HepG2 (cell line): ENCODE results near the gene CFAP54. TPM values are rescaled to one million over a fixed set of nuclear protein-coding genes. Genes with fewer than 3 reads are reported as not detected.

Experiments
- ATAC-seq: fragments of 200-7000 bp; cut with Tn5 transposase; 3 replicates; pipeline ENCODE4 v1.9.1; 2020; ENCODE audit warnings: mild to moderate bottlenecking, moderate library complexity
- BruUV-seq: library from RNA; stranded (reverse); fragments of 400-500 nt; replicated peaks from 2 replicates; lab custom pipeline; 2021; lab: Mats Ljungman, UMichigan
- CTCF ChIA-PET: fragments of 300-600 bp; formaldehyde crosslinking; extraction: SDS; loops from one replicate; lab custom pipeline; 2021; ENCODE audit warnings: low total read pairs, inconsistent platforms, low intra/inter-chr PET ratio; lab: Yijun Ruan, JAX
- POLR2A ChIA-PET: fragments of 350-600 bp; sonication (Branson Sonifier 250); formaldehyde crosslinking; loops from one replicate; lab custom pipeline; 2020; ENCODE audit warnings: antibody characterized with exemption, inconsistent platforms; lab: Yijun Ruan, JAX
- DNase-seq: peaks from one replicate; pipeline ENCODE4 v3.0.0-alpha.2; 2015; ENCODE audit warnings: low spot score
- FAIRE-seq: peaks from 3 replicates; lab custom pipeline; 2011; peaks lifted over from hg19 to GRCh38; lab: Jason Lieb, UNC
- H2AFZ ChIP-seq: one replicate; pipeline ENCODE4 v1.6.1; 2011; ENCODE audit warnings: low read length, inconsistent platforms
- H3K27ac ChIP-seq: fragments of 300-600 bp; 3 replicates; pipeline ENCODE4 v1.8.0; 2011; ENCODE audit warnings: mixed run types, mild to moderate bottlenecking, mixed read lengths, low read length, inconsistent platforms; ENCODE audit not compliant: insufficient read depth; ENCODE audit errors: extremely low read length
- H3K27me3 ChIP-seq, 2 experiments: fragments of 200-600 bp in 1 of 2; 2 replicates in 1 of 2; 3 replicates in 1 of 2; pipeline versions ENCODE4 v1.6.0 to v1.8.0; 2011; ENCODE audit warnings: low read length in 2 of 2, mild to moderate bottlenecking in 2 of 2, moderate library complexity in 2 of 2, inconsistent platforms in 1 of 2; ENCODE audit not compliant: insufficient read depth in 2 of 2, control insufficient read depth in 1 of 2
- H3K36me3 ChIP-seq, 2 experiments: fragments of 200-600 bp in 1 of 2; replicated peaks in 1 of 2; 2 replicates in 1 of 2; 3 replicates in 1 of 2; pipeline versions ENCODE4 v1.5.1 to v1.8.0; 2011; ENCODE audit warnings: low read length in 2 of 2, inconsistent platforms in 1 of 2; ENCODE audit not compliant: insufficient read depth in 2 of 2, control insufficient read depth in 1 of 2
- H3K4me1 ChIP-seq: 2 replicates; pipeline ENCODE4 v1.5.1; 2012; ENCODE audit warnings: low read length, inconsistent platforms; ENCODE audit not compliant: insufficient read depth
- H3K4me2 ChIP-seq: 2 replicates; pipeline ENCODE4 v1.6.0; 2011; ENCODE audit warnings: low read depth, low read length, inconsistent platforms
- H3K4me3 ChIP-seq, 3 experiments: fragments of 200-600 bp in 1 of 3; sonication (generic), shearing (Covaris generic) in 1 of 3; replicated peaks in 1 of 3; 2 replicates each; pipeline ENCODE4 v1.5.1; 2011 to 2016; ENCODE audit warnings: low read length in 3 of 3, inconsistent platforms in 2 of 3, low read depth in 2 of 3, mild to moderate bottlenecking in 2 of 3, control low read depth in 1 of 3, mixed read lengths in 1 of 3; ENCODE audit not compliant: insufficient read depth in 1 of 3
- H3K79me2 ChIP-seq: one replicate; pipeline ENCODE4 v1.6.1; 2011; ENCODE audit warnings: low read length, inconsistent platforms; ENCODE audit not compliant: insufficient read depth
- H3K9ac ChIP-seq: 2 replicates; pipeline ENCODE4 v1.6.0; 2011; ENCODE audit warnings: mild to moderate bottlenecking, low read depth, low read length, inconsistent platforms; ENCODE audit not compliant: insufficient read depth
- H3K9me3 ChIP-seq: 2 replicates; pipeline ENCODE4 v1.5.1; 2012; ENCODE audit warnings: mild to moderate bottlenecking, low read length
- H4K20me1 ChIP-seq: 2 replicates; pipeline ENCODE4 v1.6.0; 2011; ENCODE audit warnings: inconsistent platforms, mild to moderate bottlenecking, low read length, moderate library complexity; ENCODE audit not compliant: insufficient read depth
- ATF7-NPFF ChIP-seq: sonication (generic); formaldehyde crosslinking; IDR thresholded peaks from 2 replicates; pipeline ENCODE4 v1.8.1; 2023; ENCODE audit warnings: mild to moderate bottlenecking, low read depth, missing genetic modification reagents, moderate library complexity
- CHD4 ChIP-seq: fragments of 200-600 bp; sonication (generic); IDR thresholded peaks from 2 replicates; pipeline ENCODE4 v1.7.0; 2017; ENCODE audit warnings: mild to moderate bottlenecking, low read length, borderline replicate concordance
- HES4 ChIP-seq: sonication (generic); formaldehyde crosslinking; IDR thresholded peaks from 2 replicates; pipeline ENCODE4 v1.9.0; 2021; ENCODE audit warnings: mild to moderate bottlenecking, missing genetic modification reagents, borderline replicate concordance
- IRX3 ChIP-seq: sonication (generic); formaldehyde crosslinking; IDR thresholded peaks from 2 replicates; pipeline ENCODE4 v1.8.1; 2023; ENCODE audit warnings: mild to moderate bottlenecking, low read depth, missing genetic modification reagents, borderline replicate concordance
- KDM5B ChIP-seq: sonication (generic); formaldehyde crosslinking; IDR thresholded peaks from 2 replicates; pipeline ENCODE4 v1.4.0; 2020; ENCODE audit warnings: missing genetic modification reagents, mild to moderate bottlenecking, borderline replicate concordance
- SAFB2 ChIP-seq: sonication (generic); formaldehyde crosslinking; IDR thresholded peaks from 2 replicates; pipeline ENCODE4 v1.5.1; 2020; ENCODE audit warnings: missing genetic modification reagents, low read depth, mild to moderate bottlenecking, borderline replicate concordance
- SALL1 ChIP-seq: sonication (generic); formaldehyde crosslinking; IDR thresholded peaks from 2 replicates; pipeline ENCODE4 v1.8.0; 2022; ENCODE audit warnings: mild to moderate bottlenecking, missing genetic modification reagents
- ZFP82 ChIP-seq: sonication (generic); formaldehyde crosslinking; IDR thresholded peaks from 2 replicates; pipeline ENCODE4 v1.5.1; 2020; ENCODE audit warnings: mild to moderate bottlenecking, missing genetic modification reagents, borderline replicate concordance
- ZNF263 ChIP-seq: sonication (generic); formaldehyde crosslinking; IDR thresholded peaks from 2 replicates; pipeline ENCODE4 v1.4.0; 2020; ENCODE audit warnings: missing genetic modification reagents
- WGBS: methylation state at CpG from one replicate; pipeline ENCODE4 v1.1.6; 2017; ENCODE audit warnings: low lambda C conversion rate; 5-methylcytosine and 5-hydroxymethylcytosine counted together
- in situ Hi-C: cut with HindIII; loops from 2 replicates; pipeline ENCODE4 v1.10.0; 2017; ENCODE audit warnings: low pct_unique_long_range_greater_than_20kb; ENCODE audit not compliant: extremely low pct_ligation_motif_present
- intact Hi-C: fragments of 100-400 bp; cut with micrococcal nuclease; formaldehyde crosslinking; loops from one replicate; pipeline ENCODE4 v1.10.0; 2022; ENCODE audit not compliant: unreplicated experiment
- polyA plus RNA-seq, 8 experiments: library from polyadenylated mRNA; depleted of rRNA in 3 of 8; stranded (reverse) in 7 of 8; unstranded in 1 of 8; fragments of >200 nt; fragmentation: Illumina TruSeq in 4 of 8; extraction: Trizol in 4 of 8; gene quantifications; 2 replicates each; pipeline versions ENCODE4 v1.2.1 to v1.2.3, GENCODE V29; 2011 to 2016; ENCODE audit warnings: low read depth in 4 of 8, missing spikeins in 1 of 8, mixed read lengths in 1 of 8; ENCODE audit not compliant: insufficient read depth in 1 of 8
- total RNA-seq, 5 experiments: library from RNA; depleted of rRNA; stranded (reverse); fragments of >200 nt; fragmentation: Illumina TruSeq; extraction: Trizol; gene quantifications; 2 replicates each; pipeline ENCODE4 v1.2.3, GENCODE V29; 2016; ENCODE audit warnings: low read depth in 1 of 5
- TF ChIP-seq, protein P1 (sequence below): sonication (generic); formaldehyde crosslinking; IDR thresholded peaks from 2 replicates; pipeline ENCODE4 v1.4.0; 2020; ENCODE audit warnings: mild to moderate bottlenecking, low read depth, missing genetic modification reagents
- TF ChIP-seq, protein P2 (sequence below): sonication (generic); formaldehyde crosslinking; IDR thresholded peaks from 2 replicates; pipeline ENCODE4 v1.4.0; 2020; ENCODE audit warnings: missing genetic modification reagents
- TF ChIP-seq, protein P3 (sequence below): sonication (generic); formaldehyde crosslinking; IDR thresholded peaks from 2 replicates; pipeline ENCODE4 v1.4.0; 2020; ENCODE audit warnings: missing genetic modification reagents, low read depth, mild to moderate bottlenecking, borderline replicate concordance
- TF ChIP-seq, protein P4 (sequence below): sonication (generic); formaldehyde crosslinking; IDR thresholded peaks from 2 replicates; pipeline ENCODE4 v1.5.0; 2020; ENCODE audit warnings: missing genetic modification reagents
- TF ChIP-seq, protein P5 (sequence below): sonication (generic); formaldehyde crosslinking; IDR thresholded peaks from 2 replicates; pipeline ENCODE4 v1.4.0; 2020; ENCODE audit warnings: missing genetic modification reagents
- TF ChIP-seq, protein P6 (sequence below): sonication (generic); formaldehyde crosslinking; IDR thresholded peaks from 2 replicates; pipeline ENCODE4 v1.4.0; 2020; ENCODE audit warnings: missing genetic modification reagents
- TF ChIP-seq, protein P7 (sequence below): IDR thresholded peaks from 2 replicates; pipeline ENCODE4 v1.6.1; 2016

CFAP54 gene
- total and polyA plus RNA-seq, 2 of the 13 experiments (the other 11 are each of a cell fraction or from before 2014, with no cell fraction given) = not detected

DNA sequence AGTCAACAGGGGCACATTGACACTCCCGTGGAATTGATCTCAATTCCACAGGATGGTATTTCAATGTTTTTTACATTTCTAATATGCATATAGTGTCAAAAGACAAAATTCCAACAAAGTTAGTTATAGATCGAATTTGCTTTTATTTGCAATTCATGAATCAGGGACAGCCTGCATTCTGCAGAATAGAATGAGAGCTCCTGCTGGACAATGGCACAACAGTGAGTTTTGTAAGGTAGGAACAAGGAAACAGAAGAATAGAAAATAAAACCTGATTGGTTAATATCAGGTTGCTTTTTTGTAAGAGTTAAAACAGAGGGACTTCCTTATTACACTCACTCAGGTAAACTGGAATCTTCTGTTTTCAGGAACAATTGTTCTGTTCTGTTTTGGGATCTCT is 384.8 kb downstream of the CFAP54 start (continued):
- TF ChIP-seq, protein P1, sequence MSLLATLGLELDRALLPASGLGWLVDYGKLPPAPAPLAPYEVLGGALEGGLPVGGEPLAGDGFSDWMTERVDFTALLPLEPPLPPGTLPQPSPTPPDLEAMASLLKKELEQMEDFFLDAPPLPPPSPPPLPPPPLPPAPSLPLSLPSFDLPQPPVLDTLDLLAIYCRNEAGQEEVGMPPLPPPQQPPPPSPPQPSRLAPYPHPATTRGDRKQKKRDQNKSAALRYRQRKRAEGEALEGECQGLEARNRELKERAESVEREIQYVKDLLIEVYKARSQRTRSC = no peak
- TF ChIP-seq IRX3 (CRISPR knock-in tag) (no peak), SAFB2 (CRISPR knock-in tag) (no peak), ATF7-NPFF (no peak), ZNF263 (CRISPR knock-in tag) (no peak), SALL1 (CRISPR knock-in tag) (no peak)
- TF ChIP-seq, protein P2, sequence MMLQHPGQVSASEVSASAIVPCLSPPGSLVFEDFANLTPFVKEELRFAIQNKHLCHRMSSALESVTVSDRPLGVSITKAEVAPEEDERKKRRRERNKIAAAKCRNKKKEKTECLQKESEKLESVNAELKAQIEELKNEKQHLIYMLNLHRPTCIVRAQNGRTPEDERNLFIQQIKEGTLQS = no peak
- TF ChIP-seq, protein P3, sequence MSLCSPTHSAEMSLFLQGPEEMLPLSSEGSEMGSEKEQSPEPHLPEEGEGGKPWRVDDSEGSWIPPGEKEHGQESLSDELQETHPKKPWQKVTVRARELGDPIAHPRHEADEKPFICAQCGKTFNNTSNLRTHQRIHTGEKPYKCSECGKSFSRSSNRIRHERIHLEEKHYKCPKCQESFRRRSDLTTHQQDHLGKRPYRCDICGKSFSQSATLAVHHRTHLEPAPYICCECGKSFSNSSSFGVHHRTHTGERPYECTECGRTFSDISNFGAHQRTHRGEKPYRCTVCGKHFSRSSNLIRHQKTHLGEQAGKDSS = no peak

DNA sequence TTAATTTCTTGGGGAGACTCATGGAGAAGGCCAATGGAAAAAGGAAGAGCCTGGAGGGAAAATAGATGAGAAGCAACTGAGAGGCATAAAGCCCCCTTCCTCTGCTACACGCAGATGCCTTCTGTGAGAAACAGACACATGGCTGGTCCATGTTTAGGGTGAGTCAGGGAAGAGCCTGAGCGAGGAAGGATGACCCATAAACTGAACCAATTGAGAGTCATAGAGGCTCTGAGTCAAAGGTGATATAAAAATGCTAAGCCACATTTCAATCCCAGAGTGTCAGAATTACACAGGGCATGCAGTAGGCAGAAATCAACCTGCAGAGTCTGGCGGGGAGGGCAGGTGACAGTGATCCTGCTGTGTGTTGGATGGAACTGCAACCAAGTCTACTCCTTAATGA is 387.6 kb downstream of the CFAP54 start:
- BruUV-seq = no TSS peak
- H3K27ac ChIP-seq = no peak overlapping the region
- H3K9me3 ChIP-seq = no peaks in the 10 kb centered on the region
- H4K20me1 ChIP-seq = no peaks in the 10 kb centered on the region
- intact Hi-C loops = no loop called here
- H2AFZ ChIP-seq = no peak overlapping the region
- no peak overlapping the region for H3K9ac ChIP-seq
- no peaks in the 10 kb centered on the region for H3K36me3 ChIP-seq
- POLR2A ChIA-PET = no interaction called here
- FAIRE-seq (no peak), ATAC-seq (no peak), DNase-seq (no peak)
- H3K27me3 ChIP-seq = no peaks in the 10 kb centered on the region
- H3K4me2 ChIP-seq = no peak overlapping the region
- no peaks in the 10 kb centered on the region for H3K79me2 ChIP-seq
- H3K4me1 ChIP-seq = no peaks in the 10 kb centered on the region
- CTCF ChIA-PET = no interaction called here
- WGBS = 4% methylated on average over 3 of the region's 3 CpGs
- in situ Hi-C loops = no loop called here
- no peak overlapping the region for H3K4me3 ChIP-seq
- no peak for TF ChIP-seq KDM5B
- TF ChIP-seq, protein P4, sequence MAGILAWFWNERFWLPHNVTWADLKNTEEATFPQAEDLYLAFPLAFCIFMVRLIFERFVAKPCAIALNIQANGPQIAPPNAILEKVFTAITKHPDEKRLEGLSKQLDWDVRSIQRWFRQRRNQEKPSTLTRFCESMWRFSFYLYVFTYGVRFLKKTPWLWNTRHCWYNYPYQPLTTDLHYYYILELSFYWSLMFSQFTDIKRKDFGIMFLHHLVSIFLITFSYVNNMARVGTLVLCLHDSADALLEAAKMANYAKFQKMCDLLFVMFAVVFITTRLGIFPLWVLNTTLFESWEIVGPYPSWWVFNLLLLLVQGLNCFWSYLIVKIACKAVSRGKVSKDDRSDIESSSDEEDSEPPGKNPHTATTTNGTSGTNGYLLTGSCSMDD (CRISPR knock-in tag) = no peak
- TF ChIP-seq, protein P5, sequence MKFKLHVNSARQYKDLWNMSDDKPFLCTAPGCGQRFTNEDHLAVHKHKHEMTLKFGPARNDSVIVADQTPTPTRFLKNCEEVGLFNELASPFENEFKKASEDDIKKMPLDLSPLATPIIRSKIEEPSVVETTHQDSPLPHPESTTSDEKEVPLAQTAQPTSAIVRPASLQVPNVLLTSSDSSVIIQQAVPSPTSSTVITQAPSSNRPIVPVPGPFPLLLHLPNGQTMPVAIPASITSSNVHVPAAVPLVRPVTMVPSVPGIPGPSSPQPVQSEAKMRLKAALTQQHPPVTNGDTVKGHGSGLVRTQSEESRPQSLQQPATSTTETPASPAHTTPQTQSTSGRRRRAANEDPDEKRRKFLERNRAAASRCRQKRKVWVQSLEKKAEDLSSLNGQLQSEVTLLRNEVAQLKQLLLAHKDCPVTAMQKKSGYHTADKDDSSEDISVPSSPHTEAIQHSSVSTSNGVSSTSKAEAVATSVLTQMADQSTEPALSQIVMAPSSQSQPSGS (CRISPR knock-in tag) = no peak
- TF ChIP-seq CHD4 = no peak
- TF ChIP-seq HES4 (CRISPR knock-in tag) = no peak
- TF ChIP-seq, protein P6, sequence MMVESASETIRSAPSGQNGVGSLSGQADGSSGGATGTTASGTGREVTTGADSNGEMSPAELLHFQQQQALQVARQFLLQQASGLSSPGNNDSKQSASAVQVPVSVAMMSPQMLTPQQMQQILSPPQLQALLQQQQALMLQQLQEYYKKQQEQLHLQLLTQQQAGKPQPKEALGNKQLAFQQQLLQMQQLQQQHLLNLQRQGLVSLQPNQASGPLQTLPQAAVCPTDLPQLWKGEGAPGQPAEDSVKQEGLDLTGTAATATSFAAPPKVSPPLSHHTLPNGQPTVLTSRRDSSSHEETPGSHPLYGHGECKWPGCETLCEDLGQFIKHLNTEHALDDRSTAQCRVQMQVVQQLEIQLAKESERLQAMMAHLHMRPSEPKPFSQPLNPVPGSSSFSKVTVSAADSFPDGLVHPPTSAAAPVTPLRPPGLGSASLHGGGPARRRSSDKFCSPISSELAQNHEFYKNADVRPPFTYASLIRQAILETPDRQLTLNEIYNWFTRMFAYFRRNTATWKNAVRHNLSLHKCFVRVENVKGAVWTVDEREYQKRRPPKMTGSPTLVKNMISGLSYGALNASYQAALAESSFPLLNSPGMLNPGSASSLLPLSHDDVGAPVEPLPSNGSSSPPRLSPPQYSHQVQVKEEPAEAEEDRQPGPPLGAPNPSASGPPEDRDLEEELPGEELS (CRISPR knock-in tag) = no peak
- TF ChIP-seq, protein P7, sequence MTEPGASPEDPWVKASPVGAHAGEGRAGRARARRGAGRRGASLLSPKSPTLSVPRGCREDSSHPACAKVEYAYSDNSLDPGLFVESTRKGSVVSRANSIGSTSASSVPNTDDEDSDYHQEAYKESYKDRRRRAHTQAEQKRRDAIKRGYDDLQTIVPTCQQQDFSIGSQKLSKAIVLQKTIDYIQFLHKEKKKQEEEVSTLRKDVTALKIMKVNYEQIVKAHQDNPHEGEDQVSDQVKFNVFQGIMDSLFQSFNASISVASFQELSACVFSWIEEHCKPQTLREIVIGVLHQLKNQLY (CRISPR knock-in tag) = no peak
- no peak for TF ChIP-seq ZFP82 (CRISPR knock-in tag)
